Measurements from ENCODE around the gene GDF2. TPM values are rescaled to one million over a fixed set of nuclear protein-coding genes. Genes with fewer than 3 reads are reported as not detected.

GDF2 gene
- total and polyA plus RNA-seq, 2 experiments from 2014 or later: 0.39 TPM; not detected in 1

GRCh38 chr10:47318706-47319105, 3.5 kb upstream of the GDF2 start:
- Histone ChIP-seq H3K4me2 (no peak overlapping the region), H3K4me3 (no peak overlapping the region), H3K27me3 (peaks cover 11% of the 10 kb centered on the region), H3K9me3 (ENCODE audit: low read depth) (no peaks in the 10 kb centered on the region), H3K27ac (no peak overlapping the region), H3K36me3 (replicated peaks; ENCODE audit: insufficient read depth, low read depth) (no peaks in the 10 kb centered on the region), H3K9me2 (replicated peaks; ENCODE audit: insufficient read depth) (no peaks in the 10 kb centered on the region), H2AFZ (no peak overlapping the region), H3K79me2 (no peaks in the 10 kb centered on the region), H3K4me1 (ENCODE audit: insufficient read depth) (no peaks in the 10 kb centered on the region), H4K20me1 (ENCODE audit: insufficient read depth, poor library complexity, severe bottlenecking) (no peaks in the 10 kb centered on the region)
- DNase-seq (ENCODE audit: low spot score): no peak
- 95% methylated on average over 9 of the region's 9 CpGs for WGBS (ENCODE audit: low lambda C conversion rate, missing lambda C conversion rate)
- TF ChIP-seq EZH2phosphoT487 (IDR thresholded peaks at IDR 0.05; ENCODE audit: low read depth, severe bottlenecking, unreplicated experiment): no peak
- TF ChIP-seq CTCF (IDR thresholded peaks at IDR 0.05; ENCODE audit: poor library complexity): no peak
- TF ChIP-seq EZH2 (IDR thresholded peaks at IDR 0.05; ENCODE audit: borderline replicate concordance): no peak

GRCh38 chr10:47319784-47320183, 2.5 kb upstream of the GDF2 start:
- no peak for TF ChIP-seq EZH2 (IDR thresholded peaks at IDR 0.05; ENCODE audit: borderline replicate concordance)
- no peak for TF ChIP-seq EZH2phosphoT487 (IDR thresholded peaks at IDR 0.05; ENCODE audit: low read depth, severe bottlenecking, unreplicated experiment)
- no peak for TF ChIP-seq CTCF (IDR thresholded peaks at IDR 0.05; ENCODE audit: poor library complexity)
- Histone ChIP-seq H3K4me3 (no peak overlapping the region), H2AFZ (no peak overlapping the region), H4K20me1 (ENCODE audit: insufficient read depth, poor library complexity, severe bottlenecking) (no peaks in the 10 kb centered on the region), H3K27ac (no peak overlapping the region), H3K4me1 (ENCODE audit: insufficient read depth) (no peaks in the 10 kb centered on the region), H3K79me2 (no peaks in the 10 kb centered on the region), H3K27me3 (peaks cover 11% of the 10 kb centered on the region), H3K36me3 (replicated peaks; ENCODE audit: insufficient read depth, low read depth) (no peaks in the 10 kb centered on the region), H3K9me3 (ENCODE audit: low read depth) (no peaks in the 10 kb centered on the region), H3K4me2 (no peak overlapping the region), H3K9me2 (replicated peaks; ENCODE audit: insufficient read depth) (no peaks in the 10 kb centered on the region)
- DNase-seq (ENCODE audit: low spot score): no peak
- 96% methylated on average over 7 of the region's 8 CpGs for WGBS (ENCODE audit: low lambda C conversion rate, missing lambda C conversion rate)

DNA sequence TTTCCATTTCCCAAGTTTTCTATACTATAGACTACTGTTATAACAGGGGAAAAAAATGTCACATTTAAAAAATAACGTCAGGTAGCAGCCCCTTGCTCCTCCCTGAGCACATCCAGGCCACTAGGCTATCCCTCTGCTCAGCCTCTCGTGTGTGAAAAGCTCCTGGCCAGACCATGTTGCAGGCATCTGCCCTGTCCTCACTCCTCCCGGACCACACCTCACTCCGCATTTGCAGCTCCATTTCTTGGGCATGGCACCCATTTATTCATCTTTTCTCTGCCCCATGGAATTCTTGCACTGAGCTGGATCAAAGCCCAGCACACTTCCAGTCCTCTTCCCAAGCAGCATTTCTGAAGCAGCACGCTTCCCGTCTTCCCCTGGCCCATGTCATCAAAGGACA, 1.4 kb upstream of the GDF2 start:
- TF ChIP-seq EZH2phosphoT487 (IDR thresholded peaks at IDR 0.05; ENCODE audit: low read depth, severe bottlenecking, unreplicated experiment) (no peak), EZH2 (IDR thresholded peaks at IDR 0.05; ENCODE audit: borderline replicate concordance) (no peak), CTCF (IDR thresholded peaks at IDR 0.05; ENCODE audit: poor library complexity) (no peak)
- H3K27me3 ChIP-seq: peaks cover 11% of the 10 kb centered on the region

More for the DNA sequence above, 1.4 kb upstream of the GDF2 start:
- Histone ChIP-seq H3K4me1 (ENCODE audit: insufficient read depth) (no peaks in the 10 kb centered on the region), H3K4me3 (no peak overlapping the region), H3K9me3 (ENCODE audit: low read depth) (no peaks in the 10 kb centered on the region), H3K4me2 (no peak overlapping the region), H2AFZ (no peak overlapping the region), H3K79me2 (no peaks in the 10 kb centered on the region), H3K27ac (no peak overlapping the region), H3K9me2 (replicated peaks; ENCODE audit: insufficient read depth) (no peaks in the 10 kb centered on the region), H4K20me1 (ENCODE audit: insufficient read depth, poor library complexity, severe bottlenecking) (no peaks in the 10 kb centered on the region), H3K36me3 (replicated peaks; ENCODE audit: insufficient read depth, low read depth) (no peaks in the 10 kb centered on the region)
- DNase-seq (ENCODE audit: low spot score): no peak
- WGBS (ENCODE audit: low lambda C conversion rate, missing lambda C conversion rate): 80% methylated on average over 6 of the region's 6 CpGs
